Jurkat, Clone E6-1 (cell line): ENCODE measurements around the gene LBP.
"Not testable (repeated sequence)": the region's sequence is repeated elsewhere in the genome, so short reads cannot be mapped to it uniquely, and the experiment has no call there.

Experiments
- DNase-seq: peaks from one replicate; pipeline ENCODE4 v3.0.0-alpha.2; 2011; ENCODE audit warnings: low read depth, low spot score
- H3K4me3 ChIP-seq: 2 replicates; pipeline ENCODE4 v1.5.1; 2011; ENCODE audit warnings: mild to moderate bottlenecking, low read length, control low read depth, moderate library complexity

Gene LBP

GRCh38 chr20:38316341-38316740, 29.9 kb upstream of the LBP start:
- no peak overlapping the region for H3K4me3 ChIP-seq
- DNase-seq = no peak

DNA sequence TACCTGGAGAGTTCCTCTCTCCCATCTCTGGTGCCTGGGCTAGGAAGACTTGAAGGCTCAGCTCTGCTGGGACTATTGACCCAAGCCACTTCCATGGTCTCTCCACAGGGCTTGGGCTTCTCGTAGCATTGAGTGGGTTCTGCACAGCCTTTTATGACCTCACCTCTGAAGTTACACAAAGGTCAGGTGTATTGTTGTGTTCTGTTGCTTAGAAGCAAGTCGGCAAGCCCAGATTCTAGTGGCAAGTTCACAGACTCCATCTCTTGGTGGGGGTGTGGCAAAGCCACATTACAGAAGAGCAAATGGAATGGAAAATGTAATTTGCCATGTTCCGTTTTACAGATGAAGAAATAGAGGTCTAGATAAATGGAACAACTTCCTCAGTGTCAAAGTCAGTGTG, 28.9 kb upstream of the LBP start:
- DNase-seq = no peak
- no peak overlapping the region for H3K4me3 ChIP-seq

- no peak overlapping the region for H3K4me3 ChIP-seq
These were observed 26.1 kb upstream of the LBP start for GRCh38 chr20:38320221-38320620.

GRCh38 chr20:38321959-38322598, 24.2 kb upstream of the LBP start:
- DNase-seq = no peak
- H3K4me3 ChIP-seq = no peak overlapping the region

More at GRCh38 chr20:38320221-38320620, 26.1 kb upstream of the LBP start:
- no peak for DNase-seq

- no peak overlapping the region for H3K4me3 ChIP-seq
- no peak for DNase-seq
These were observed 22.1 kb upstream of the LBP start for GRCh38 chr20:38324159-38324558.

- DNase-seq = no peak
- H3K4me3 ChIP-seq = no peak overlapping the region
These were observed 21.1 kb upstream of the LBP start for GRCh38 chr20:38325167-38325566.

GRCh38 chr20:38325905-38326304, 20.4 kb upstream of the LBP start:
- DNase-seq = no peak
- H3K4me3 ChIP-seq = no peak overlapping the region

GRCh38 chr20:38326309-38326708, 20.0 kb upstream of the LBP start:
- no peak for DNase-seq

DNA sequence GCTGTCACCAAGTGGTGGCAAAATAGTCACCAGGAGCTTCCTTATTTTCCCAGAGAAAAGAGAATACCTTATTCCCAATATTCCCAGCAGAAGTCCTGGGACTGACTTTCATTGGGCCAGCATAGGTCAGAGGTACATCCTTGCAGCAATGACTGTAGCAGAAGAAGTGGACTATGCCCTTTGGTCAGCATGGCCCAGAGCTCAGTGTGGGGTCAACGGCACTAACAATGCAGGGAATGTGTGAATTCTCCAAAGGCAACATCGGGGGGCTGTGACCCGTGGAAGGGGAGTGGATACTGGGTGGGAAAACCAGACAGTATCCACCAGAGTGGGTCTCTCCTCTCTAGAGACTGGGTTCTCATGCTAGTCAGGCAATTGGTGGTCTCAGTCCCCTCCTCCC, 15.6 kb upstream of the LBP start:
- DNase-seq = no peak

More at GRCh38 chr20:38326309-38326708, 20.0 kb upstream of the LBP start:
- H3K4me3 ChIP-seq = no peak overlapping the region

GRCh38 chr20:38331245-38331644, 15.0 kb upstream of the LBP start:
- DNase-seq = no peak
- H3K4me3 ChIP-seq = no peak overlapping the region

More for the DNA sequence above, 15.6 kb upstream of the LBP start:
- no peak overlapping the region for H3K4me3 ChIP-seq

GRCh38 chr20:38331814-38332213, 14.5 kb upstream of the LBP start:
- DNase-seq = no peak
- no peak overlapping the region for H3K4me3 ChIP-seq

DNA sequence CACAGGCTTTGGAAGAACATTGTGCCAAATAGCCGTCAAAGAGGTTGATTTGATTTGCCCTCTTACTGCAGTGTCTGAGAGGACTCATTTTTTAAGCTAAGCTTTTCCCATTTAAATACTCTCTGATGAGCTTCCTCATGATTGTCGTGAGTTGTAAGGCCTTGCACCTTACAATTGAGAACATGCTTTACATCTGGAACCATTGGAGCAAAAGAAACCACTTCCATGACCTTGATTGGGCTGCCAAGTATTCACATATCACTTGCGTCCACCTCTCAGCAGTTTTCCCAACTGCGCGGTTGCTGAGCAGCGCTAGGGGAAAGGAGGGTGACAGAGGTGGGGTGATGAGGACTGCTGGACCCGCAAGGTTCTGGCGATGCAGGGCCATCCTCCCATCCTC, 12.3 kb upstream of the LBP start:
- DNase-seq = no peak
- no peak overlapping the region for H3K4me3 ChIP-seq

DNA sequence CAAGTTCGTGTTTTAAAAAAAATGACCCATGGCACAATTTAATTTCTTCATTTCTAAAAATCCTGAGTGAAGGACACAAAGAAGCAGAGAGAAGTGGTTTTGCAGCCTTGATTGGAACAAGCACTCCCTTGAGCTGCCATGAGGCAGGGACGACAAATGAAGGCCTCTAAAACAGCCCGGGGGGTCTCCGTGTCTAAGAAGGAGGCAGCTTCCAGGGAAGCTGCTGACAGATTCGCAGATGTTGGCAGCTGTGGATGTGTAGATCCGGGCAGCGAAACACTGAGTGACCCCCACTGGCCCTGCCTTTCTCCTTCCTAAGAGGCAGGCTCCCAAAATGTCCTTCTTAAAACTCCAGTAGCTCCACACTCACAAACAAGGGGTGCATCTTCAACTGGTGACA, 9.6 kb upstream of the LBP start:
- no peak overlapping the region for H3K4me3 ChIP-seq
- DNase-seq = no peak

DNA sequence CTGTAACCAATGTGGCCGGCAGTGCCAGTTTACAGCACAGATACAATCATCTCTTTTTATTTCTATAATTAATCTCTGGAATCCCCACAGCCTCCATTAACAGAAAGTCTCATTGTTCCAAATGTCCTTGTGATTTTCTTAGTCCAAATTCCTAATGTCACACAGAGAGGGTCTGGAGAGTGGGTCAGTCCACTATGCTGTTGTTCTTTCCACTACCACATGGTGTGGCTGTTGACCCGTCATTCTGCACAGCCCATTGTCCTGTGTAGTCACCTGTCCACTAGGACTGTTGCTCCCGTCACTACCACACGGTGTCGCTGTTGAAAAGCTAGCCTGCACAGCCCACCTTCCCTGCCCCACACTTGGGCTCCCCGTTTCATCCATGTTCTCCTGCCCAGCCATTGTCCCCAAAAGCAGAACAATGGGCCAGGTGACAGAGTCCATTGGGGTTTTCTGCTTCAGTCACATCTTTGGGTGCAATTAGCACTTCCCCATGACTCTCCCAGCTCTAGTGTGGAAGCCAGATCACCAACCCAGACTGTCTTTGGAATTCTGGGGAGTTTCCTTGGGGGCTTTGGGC, 8.6 kb upstream of the LBP start:
- no peak for DNase-seq
- no peak overlapping the region for H3K4me3 ChIP-seq

DNA sequence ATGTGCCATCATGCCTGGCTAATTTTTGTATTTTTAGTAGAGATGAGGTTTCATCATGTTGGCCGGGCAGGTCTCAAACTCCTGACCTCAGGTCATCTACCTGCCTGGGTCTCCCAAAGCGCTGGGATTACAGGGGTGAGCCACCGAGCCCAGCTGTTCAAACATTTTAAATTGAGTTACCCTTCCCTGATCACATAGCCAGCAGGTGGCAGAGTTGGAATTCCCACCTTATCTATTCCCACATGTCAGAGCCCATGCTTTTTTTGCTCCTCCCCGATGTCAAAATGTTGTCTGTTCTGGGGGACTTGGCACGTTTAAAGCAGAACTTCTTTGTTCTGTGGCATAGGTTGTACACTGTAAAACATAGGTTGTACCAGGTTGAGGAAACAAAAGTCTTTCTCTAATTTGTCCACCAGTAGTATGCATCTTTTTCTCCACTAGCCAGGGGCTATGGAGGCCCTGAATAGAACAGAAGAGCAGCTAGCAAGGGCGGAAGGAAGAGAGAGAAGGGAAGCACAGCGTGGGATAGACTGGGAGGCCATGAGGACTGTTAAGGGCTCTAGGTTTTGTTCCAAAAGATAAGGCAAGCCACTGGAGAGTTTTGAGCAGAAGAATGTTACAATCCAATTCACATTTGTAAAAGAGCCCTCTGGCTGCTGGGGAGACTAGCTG, 7.3 kb upstream of the LBP start:
- DNase-seq = no peak
- no peak overlapping the region for H3K4me3 ChIP-seq

GRCh38 chr20:38339521-38339896, 6.8 kb upstream of the LBP start:
- DNase-seq, H3K4me3 ChIP-seq: not testable (repeated sequence)

- no peak for DNase-seq
These were observed 6.3 kb upstream of the LBP start for GRCh38 chr20:38339997-38340396.

GRCh38 chr20:38340693-38341092, 5.6 kb upstream of the LBP start:
- H3K4me3 ChIP-seq = no peak overlapping the region
- DNase-seq = no peak

More at GRCh38 chr20:38339997-38340396, 6.3 kb upstream of the LBP start:
- H3K4me3 ChIP-seq = no peak overlapping the region

DNA sequence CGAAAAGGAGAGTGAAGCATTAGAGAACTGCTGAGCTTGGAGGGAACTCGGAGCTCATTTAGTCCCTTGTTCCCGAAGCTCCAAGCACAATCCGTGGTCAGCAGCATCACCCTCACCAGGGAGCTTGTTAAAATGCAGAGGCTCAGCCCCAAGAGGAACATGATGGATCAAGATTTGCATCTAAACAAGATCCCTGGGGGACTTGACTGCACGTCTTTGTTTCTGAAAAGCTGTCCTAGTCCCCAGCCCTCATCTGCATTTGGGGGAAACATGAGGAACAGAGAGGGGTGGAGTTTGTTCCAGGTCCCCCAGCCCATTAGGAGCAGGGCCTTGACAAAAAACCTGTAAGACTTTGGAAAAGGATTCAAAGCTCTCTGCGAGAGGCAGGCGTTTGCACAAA, 4.1 kb upstream of the LBP start:
- H3K4me3 ChIP-seq = no peak overlapping the region
- no peak for DNase-seq

DNA sequence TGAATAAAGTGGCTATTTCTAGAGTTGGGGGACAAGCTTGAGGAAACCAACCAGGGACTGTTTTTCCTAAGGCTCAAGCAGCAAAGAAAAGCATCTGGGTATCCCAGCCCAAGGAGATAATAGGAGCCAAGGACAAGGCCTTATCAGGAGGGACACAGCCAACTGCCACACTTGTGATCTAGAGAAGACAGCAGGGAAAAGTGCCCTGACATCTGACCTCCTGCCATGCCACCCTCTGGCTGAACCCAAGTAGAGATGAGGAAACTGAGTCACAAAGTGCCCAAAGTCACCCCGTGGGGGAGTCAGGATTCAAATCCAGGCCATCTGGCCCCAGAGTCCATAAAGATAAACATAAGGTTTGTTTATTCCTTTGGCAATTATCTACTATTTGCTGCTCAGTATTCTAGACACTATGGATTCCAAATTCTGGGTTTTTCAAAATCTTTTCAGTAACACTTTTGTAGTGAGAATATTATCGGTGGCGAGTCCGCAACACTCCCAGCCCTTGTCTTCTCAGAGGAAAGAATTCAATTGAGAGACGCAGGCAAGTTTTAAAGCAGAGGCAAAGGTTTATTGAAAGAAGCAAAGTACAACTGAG, 3.5 kb upstream of the LBP start:
- DNase-seq = no peak
- H3K4me3 ChIP-seq = no peak overlapping the region
